Brain pericyte (primary cell): Measurements from ENCODE around the gene SYCE3.
"Not testable (repeated sequence)": the region's sequence is repeated elsewhere in the genome, so short reads cannot be mapped to it uniquely, and the experiment has no call there.

Source experiments
- DNase-seq: peaks from one replicate; pipeline ENCODE4 v3.0.0-alpha.2; 2012; ENCODE audit warnings: low read depth, low spot score

Gene SYCE3, protein sequence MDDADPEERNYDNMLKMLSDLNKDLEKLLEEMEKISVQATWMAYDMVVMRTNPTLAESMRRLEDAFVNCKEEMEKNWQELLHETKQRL

DNA sequence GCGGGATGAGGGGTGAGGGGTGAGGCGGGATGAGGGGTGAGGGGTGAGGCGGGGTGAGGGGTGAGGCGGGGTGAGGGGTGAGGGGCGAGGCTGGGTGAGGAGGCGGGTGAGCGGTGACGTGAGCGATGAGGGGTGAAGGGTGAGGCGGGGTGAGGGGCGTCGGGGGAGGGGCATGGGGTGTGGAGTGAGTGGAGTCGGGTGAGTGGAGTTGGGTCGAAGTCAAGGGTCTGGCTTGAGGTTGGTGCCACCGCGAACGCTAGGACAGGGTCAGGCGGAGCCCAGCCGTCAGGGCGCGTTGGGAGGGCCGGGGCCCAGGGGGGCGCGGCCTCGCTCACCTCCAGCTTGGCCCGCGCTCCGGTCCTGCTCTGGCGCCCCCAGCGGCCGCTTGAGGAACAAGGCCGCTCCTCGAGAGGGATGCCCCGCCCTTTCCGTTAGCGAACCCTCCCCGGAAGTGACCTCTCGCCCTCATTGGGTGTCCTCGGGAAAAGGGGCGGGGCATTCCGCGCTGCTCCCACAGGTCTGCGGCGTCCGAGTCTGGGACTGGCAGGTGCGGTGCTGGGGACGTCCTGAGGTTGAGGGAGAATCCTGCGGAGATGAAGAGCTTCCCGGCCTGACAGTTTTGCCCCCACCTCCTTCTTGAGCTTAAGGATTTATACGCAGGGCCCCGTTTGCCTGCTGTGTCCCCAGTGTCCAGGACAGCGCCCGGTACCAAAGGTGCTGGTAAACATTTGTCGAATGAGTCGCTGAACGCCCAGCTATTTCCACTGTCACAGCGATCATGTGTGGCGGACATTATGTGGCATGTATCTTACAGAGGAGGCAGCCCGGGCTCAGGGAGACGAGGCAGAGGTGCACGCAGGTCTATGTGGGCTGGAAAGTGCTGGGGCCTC lies at the start of gene SYCE3:
SYCE3 (minus strand) TSS at position 397 of the 890 bp plus-strand sequence. CDS start 6,514 bp downstream, outside the sequence.
- peak; percentile 41 for DNase-seq

DNA sequence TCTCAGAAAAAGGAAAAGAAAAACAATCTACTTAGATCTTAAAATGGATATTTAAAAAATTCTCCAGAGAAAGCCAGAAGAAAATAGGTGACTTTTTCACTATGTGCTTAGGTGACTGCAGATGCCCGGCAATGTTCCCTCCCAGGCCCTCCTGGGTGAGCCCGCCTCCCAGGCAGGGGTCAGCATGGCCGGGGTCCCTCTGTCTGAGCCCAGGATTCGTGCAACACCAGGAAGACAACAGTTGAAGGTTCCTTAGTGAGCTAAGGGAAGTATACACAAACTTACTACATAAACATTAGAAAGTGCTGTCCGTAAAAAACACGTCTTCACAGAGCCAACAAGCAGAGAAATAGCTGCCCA lies 49.4 kb upstream of the SYCE3 start:
- no peak for DNase-seq

DNA sequence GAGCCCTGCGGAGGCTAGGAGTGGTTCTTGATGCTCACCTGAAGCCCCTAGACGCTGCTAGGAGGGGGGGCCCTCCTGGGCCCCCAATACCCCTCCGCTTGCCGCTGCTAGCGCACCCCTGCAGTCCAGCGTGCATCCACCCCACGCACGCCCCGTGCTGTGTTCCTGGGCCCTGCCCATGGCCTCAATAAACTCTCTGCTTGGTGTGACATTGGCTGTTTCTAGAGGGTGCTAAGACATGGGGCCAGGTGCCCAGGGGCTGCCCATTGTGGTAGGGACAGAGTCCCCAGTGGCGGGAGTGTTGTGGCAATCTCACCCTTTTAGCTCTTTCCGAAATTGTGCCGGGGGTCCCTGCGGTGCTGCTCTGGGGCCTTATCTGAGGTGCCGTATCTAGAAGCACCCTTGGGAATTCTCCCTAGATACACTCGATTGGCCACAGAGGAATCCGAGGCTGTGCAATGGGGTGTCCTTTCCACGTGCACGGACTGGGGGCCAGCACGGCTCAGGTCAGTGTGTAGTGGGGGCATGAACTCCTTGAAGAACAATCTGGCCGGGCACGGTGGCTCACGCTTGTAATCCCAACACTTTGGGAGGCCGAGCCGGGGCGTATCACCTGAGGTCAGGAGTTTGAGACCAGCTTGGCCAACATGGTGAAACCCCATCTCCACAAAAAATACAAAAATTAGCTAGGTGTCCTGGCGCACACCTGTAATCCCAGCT lies 48.8 kb upstream of the SYCE3 start:
- DNase-seq: no peak

DNA sequence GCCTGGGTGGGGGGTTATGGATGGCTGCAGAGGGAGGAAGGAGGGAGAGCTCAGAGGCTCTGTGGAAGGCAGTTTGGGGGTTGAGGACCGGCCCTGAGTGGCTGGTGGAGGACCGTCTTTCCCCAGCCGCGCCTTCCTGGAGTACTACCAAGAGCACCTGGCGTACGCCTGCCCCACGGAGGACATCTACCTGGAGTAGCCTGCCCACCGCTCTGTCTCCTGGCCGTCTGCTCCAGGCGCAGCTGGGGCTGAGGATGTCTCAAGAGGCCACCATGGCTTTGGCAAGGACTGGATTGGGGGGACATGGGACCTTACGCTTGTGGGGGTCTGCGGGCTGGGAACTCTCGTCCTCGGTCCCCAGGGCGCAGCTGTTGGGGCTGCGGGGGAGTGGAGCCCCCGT lies 47.9 kb upstream of the SYCE3 start:
- DNase-seq: no peak

DNA sequence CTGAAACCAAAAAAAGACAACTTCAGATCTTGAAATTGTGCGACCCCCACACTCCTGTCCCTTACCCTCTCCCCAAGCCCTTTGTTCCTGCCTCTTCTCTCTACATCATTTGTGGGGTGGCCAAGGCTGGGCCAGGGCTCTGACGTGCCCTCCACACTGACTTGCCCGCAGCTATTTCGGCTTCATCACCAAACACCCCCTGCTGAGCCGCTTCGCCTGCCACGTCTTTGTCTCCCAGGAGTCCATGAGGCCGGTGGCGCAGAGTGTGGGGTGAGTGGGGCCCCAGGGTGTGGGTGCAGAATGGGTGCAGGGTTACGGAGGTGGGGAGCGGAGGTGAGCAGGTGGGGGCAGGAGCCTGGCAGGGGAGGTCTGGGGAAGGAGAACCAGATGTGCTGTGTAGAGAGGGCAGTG lies 47.3 kb upstream of the SYCE3 start:
- DNase-seq: no peak

DNA sequence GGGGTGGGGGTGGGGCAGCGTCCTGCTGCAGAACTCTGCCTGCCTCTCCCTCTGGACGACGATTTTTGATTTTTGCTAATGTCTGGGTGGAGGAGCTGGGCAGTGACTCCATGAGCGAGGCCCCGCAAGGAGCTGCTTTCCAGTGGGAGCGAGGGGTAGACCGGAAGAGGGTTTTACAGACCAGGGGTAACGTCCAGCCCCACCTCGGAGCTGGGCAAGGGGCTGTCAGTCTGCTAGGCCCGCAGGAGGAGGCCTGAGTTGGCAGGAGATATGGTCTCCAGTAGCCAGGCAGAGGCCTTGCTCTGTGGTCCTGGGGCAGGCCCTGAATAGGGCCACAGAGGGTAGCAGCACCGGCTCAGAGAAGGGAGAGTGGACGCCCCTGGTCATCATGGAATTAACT lies 46.9 kb upstream of the SYCE3 start:
- DNase-seq: no peak

DNA sequence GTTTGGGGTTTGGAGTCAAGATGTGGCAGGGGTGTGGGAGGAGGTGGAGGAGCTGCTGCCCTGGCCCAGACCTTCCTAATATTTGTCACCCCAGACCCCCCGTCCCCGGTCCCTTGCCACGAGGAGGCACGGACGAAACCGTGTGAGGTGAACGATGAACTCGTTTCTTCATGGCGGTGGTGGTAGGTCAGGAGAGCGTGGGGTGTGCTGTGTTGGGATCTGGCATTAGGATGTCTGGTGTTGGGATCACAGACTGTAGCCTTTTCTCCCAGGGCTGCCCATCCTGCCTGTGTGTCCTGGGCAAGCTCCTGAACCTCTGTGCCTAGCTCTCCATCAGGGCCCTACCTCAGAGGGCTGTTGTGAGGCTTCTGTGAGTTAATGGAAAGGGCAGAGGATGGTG lies 46.3 kb upstream of the SYCE3 start:
- DNase-seq: no peak

DNA sequence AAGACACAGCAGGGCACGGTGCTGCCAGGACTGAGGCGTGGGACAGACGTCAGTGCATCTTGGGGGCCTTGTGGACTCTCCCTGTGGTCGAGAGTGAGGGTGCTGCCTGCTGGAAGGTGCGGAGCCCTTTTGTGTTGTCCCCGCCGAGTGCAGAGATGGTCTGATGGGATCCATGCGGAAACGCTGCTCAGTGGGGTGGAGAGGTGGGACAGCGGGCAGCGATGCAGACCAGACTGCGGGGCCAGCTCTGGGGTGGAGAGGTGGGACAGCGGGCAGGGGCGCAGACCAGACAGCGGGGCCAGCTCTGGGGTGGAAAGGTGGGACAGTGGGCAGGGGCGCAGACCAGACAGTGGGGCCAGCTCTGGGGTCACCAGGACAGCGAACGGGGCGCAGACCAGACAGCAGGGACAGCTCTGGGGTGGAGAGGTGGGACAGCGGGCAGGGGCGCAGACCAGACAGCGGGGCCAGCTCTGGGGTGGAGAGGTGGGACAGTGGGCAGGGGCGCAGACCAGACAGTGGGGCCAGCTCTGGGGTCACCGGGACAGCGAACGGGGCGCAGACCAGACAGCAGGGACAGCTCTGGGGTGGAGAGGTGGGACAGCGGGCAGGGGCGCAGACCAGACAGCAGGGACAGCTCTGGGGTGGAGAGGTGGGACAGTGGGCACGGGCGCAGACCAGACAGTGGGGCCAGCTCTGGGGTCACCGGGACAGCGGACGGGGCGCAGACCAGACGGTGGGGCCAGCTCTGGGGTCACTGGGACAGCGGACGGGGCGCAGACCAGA lies 45.5 kb upstream of the SYCE3 start:
- not testable (repeated sequence) for DNase-seq

DNA sequence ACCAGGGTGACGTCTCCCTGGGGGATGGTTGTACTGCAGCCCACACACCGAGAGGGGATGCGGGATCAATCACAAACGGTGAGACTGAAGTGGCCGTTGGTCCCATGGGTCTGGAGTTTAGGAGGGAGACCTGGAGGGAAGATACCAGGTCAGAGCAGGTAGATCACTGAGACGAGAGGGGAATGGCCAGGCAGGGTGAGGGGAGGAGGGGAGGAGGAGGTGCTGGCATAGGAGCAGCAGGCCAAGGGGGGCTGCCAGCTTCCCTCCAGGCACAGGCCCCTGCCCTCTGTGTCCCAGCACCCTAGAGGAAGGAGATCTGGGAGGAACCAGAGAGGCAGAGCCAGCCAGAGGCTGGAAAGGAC lies 44.9 kb upstream of the SYCE3 start:
- DNase-seq: no peak

DNA sequence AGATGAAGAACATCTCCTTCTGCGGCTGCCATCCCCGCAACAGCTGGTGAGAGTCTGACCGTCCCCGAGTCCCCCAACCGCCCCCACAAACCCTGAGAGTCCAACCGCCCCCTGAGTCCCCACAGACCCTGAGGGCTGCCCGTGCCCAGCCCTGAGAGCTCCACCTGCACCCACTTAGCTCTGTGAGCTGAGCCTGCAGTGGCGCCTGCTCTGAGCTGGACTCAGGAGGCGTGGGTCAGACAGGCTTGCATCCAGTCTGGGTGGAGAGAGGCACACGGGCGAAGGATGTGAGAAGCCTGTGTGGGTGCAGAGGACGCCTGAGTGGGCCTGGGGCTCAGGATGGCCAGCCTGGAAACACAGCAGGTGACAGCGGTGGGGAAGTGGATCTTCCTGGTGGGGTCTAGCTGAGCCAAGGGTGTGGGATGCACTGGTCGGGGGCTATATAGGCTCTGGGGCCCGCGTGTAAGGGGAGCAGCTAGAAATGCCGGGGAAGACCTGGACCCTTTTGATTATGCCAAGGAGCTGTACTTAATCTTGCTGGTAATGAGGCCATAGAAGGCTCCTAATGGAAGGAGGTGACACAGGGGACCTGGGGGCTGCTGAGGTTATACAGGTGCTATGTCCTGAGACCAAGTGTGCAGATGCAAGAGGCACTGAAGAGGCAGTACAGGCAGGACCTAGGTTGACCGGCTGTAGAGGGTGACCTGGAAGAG lies 44.4 kb upstream of the SYCE3 start:
- no peak for DNase-seq

DNA sequence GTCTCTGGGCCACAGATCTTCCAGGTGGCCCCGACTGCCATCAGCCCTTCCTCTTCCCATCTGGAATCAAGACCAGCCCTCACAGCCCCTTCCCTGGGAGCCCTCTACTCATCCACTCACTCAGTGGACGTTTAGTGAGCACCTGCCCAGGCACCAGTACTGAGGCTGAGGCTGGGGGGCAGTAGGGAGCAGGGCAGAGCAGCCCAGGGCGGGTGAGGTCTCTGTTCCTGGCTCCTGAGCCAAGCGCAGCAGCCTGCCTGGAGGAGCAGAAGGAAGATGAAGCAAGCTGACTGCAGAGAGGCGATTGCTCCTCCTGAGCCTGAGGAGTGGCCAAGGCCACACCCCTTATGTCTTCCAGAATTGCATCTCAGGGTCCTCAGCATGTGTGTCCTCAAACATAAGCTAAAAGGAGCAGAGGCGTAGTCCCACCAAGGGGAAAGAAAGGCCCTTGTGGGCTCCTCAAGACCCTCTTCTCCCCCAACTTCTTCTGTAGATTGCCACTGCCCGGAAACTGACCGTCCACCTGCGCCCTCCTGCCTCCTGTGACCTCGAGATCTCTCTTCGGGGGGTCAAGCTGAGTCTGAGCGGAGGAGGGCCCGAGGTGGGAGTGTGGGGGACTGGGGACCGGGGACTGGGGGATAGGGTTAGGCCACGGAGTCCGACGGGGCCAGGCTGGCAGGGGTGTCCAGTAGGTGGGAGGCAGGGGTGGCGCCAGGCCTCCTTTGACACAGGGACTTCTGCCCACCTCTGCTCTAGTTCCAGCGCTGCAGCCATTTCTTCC lies 43.6 kb upstream of the SYCE3 start:
- DNase-seq: no peak

DNA sequence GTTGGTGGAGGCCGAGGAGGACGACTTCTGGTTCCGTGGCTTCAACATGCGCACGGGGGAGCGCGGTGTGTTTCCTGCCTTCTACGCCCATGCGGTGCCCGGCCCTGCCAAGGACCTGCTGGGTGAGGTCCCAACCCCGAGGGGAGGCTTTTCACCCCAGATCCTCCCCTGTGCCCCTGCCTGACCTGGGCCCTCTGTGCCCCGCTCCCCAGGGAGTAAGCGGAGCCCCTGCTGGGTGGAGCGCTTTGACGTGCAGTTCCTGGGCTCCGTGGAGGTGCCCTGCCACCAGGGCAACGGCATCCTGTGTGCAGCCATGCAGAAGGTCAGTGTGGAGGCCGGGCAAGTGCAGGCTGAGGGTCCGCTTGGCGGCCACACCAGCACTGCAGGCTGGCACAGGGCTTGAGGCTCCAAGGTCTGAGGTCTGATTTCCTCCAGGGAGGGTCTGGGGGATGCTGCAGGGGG lies 42.9 kb upstream of the SYCE3 start:
- DNase-seq: no peak

DNA sequence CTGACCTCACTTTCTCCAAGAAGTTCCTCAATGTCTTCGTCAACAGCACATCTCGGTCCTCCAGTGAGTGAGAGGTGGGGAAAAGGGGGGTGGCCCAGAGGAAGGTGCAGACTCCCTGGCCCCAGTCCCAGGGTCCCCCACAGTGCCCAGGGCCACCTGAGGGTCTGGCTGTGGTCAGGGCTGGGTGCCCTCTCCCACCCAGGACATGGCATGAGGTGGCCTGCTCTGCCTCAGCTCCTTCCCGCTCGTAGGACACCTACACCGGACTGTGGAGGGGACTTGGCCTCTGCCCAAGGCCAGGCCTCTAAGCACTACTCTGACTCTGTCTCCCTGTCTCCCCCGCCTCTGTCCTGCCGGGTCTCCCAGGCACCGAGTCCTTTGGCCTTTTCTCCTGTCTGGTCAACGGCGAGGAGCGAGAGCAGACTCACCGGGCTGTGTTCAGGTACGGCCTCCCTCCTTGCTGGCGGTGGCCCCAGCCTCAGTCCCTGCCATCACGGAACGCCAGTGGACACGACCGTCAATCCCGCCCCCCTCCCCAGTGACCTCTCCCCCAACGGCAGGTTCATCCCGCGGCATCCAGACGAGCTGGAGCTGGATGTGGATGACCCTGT lies 42.4 kb upstream of the SYCE3 start:
- DNase-seq: no peak

DNA sequence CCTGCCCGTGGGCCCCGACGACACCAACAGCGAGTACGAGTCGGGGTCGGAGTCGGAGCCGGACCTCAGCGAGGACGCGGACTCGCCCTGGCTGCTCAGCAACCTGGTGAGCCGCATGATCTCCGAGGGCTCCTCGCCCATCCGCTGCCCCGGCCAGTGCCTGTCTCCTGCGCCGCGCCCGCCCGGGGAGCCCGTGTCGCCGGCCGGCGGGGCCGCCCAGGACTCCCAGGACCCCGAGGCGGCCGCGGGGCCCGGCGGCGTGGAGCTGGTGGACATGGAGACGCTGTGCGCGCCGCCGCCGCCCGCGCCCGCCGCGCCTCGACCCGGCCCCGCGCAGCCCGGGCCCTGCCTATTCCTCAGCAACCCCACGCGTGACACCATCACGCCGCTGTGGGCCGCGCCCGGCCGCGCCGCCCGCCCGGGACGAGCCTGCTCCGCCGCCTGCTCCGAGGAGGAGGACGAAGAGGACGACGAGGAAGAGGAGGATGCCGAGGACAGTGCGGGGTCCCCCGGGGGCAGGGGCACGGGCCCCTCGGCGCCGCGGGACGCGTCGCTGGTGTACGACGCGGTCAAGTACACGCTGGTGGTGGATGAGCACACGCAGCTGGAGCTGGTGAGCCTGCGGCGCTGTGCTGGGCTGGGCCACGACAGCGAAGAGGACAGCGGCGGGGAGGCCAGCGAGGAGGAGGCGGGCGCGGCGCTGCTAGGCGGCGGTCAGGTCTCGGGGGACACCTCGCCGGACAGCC lies 41.7 kb upstream of the SYCE3 start:
- DNase-seq: no peak

DNA sequence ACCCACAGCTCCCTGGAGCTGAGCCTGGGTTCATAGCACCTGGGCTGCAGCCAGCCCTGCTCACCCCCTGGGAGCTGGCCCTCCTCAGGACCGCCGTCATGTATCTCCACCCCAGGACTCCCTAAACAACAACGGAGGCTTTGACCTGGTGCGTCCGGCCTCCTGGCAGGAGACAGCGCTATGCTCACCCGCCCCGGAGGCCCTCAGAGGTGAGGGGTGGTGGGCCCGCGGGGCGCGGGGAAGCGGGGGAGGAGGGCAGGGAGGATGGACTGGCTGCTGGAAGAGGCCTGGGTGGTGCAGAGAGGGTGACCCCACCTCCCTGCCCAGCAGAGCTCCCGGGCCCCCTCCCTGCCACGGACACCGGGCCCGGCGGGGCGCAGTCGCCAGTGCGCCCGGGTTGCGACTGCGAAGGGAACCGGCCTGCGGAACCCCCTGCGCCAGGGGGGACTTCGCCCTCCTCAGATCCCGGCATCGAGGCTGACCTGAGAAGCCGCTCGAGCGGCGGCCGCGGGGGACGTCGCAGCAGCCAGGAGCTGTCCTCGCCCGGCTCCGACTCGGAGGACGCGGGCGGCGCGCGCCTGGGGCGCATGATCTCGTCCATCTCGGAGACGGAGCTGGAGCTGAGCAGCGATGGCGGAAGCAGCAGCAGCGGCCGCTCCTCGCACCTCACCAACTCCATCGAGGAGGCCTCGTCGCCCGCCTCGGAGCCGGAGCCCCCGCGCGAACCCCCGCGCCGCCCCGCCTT lies 41.0 kb upstream of the SYCE3 start:
- no peak for DNase-seq

DNA sequence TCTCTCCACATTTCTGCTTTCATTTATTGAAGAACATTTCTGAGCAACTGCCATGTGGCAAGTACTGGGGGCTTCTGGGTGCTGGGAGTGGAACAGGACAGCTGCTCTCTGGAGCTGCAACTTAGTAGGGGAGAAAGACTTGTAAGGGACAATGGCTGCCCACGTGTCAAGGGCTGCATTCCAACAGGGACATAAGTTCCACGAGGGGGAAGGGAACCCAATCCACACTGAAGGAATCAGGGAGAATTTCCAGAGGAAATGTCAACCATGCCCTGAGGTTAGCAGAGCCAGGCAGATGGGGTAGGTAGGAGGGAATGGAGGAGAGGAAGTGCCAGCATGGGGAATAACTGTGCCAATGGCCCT lies 39.6 kb upstream of the SYCE3 start:
- DNase-seq: no peak

DNA sequence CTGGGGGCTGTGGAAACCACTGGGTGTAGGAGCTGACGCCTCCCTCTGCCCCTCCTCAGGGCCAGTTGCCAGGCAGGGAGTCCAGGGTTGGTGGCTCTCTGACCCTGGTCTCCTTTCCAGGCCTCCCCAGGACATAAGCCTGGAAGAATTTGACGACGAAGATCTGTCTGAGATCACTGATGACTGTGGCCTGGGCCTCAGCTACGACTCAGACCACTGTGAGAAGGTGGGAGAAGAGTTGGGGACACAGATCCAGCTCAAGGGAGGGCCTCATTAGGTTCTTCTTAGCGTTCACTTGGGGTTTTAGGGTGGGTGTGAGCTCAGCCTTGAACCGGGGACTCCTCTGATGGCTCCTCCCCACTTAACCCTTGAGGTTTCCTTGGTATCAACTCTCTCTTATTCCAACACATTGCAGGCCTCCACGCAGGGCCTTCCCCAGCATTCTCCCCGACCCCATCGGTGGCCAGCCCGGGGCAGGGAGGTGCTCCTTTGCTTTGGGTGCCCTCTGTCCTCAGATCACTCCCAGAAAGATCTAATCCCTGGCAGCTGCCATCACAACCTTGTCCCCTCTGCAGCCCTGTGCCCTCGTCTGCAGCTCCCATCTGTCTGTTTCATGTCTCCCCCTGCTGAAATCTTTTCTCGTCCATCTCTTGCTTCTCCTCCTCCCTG lies 39.1 kb upstream of the SYCE3 start:
- DNase-seq: no peak

DNA sequence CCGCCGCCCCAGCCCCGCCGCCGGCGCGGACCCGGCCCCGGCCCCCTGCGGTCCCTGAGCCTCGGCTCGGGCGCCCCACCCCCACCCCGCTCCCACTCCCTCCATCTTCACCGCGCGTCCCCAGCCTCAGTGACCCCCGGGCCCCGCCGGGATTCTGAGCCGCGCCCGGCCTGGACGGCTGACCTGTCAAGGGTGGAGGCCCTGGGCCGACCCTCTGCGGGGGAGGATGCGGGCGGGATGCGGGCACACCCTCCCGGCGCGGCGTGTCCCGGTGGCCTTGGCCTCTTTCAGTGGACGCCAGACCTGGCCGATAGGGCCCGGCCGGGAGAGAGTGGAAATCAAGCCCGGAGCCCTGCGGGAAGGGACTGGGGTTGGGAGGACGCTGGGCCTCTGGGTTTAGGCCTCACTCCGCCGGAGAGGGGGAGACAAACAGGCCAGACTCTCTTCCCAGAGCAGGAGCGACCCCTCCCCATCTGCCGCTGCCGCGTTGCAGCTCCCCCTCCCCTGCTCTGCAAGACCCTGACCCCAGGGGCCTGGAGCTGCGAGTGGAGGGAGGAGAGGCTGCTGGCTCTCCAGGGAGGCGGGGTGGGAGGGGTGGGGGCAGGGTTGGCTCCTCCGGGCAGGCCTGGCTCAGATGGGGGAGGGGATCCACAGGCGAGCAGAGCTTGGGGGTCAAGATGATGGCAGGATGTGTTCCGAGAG lies 38.4 kb upstream of the SYCE3 start:
- no peak for DNase-seq
